T-helper 22 cell (primary cell): ENCODE data around the gene DNMBP.
"Not testable (repeated sequence)": the region's sequence is repeated elsewhere in the genome, so short reads cannot be mapped to it uniquely, and the experiment has no call there.

Experiments
- DNase-seq: peaks from one replicate; pipeline ENCODE4 v3.0.0-alpha.2; 2020; ENCODE audit warnings: low read depth

The DNMBP gene

DNA sequence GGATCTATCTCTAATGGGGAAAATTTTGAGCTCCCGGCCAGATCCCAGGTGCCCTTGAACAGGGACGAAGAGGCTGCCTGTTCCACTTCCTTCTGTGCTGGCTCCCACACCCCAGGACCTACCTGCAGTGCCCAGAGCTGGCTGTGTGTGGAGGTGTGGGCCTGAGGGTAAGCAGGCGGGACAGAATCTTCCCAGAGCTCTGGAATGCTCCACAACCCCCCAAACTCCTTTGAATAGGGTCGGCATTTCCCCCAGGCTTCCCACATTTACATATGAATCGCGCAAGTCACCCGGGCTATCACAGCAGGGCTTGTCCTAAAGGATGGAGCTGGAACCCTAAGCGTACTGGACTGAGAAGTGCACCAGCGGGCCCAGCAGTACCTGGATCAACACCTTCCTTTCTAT is 95.9 kb downstream of the DNMBP start:
- DNase-seq, result no peak

DNA sequence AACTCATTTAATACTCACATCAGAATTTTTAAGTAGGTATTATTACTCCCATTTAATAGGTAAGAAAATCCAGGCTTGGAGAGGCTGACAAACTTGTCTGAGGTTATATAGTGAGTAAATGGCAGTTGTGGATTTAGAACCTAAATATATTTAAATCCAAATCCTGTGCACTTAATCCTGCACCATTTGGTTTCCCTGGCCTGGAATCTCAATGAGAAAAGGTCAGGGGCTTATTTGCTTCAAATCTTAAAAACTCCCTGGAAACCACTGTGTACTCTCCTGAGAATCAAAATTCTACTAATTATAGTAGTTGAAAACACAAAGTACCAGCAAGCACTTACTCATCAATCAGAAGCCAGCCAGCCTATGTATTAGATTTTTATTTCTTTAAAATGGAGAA is 97.7 kb downstream of the DNMBP start:
- DNase-seq, result no peak

DNA sequence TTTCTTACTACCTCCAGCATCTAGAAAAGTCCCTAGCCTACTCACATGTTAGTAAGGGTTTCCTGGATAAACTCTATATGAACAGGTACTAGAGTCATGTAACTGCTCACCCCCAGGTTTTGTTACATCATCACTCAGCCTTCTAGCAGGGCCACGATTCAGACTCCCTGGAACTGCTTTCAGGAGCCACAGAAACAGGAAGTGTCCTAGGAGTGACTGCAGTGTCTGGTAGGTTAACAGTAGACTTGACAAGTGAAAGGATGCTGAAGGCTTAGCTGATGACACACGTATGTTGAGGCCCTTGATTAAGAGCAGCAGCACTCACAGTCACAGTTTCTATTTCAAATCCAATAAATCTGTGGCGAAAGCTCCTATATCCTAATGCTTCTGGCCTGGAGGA is 101.2 kb downstream of the DNMBP start:
- DNase-seq, result no peak

DNA sequence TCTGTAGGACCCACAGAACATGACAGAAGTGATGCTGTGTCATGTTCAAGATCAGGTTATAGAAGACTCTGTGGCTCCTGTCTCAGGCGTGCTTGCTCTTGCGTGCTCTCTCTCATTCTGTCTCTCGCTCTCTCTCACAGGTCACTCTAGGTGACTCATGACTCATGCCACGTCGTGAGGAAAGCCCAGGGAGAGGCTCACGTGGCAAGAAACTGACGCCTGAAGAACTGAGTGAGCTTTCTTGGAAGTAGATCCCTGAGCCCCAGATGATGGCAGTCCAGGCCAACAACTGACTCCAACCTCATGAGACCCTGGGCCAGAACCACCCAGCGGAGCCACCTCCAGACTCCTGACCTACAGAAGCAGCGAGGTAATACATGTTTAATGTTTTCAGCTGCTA is 103.3 kb downstream of the DNMBP start:
- DNase-seq, result no peak

DNA sequence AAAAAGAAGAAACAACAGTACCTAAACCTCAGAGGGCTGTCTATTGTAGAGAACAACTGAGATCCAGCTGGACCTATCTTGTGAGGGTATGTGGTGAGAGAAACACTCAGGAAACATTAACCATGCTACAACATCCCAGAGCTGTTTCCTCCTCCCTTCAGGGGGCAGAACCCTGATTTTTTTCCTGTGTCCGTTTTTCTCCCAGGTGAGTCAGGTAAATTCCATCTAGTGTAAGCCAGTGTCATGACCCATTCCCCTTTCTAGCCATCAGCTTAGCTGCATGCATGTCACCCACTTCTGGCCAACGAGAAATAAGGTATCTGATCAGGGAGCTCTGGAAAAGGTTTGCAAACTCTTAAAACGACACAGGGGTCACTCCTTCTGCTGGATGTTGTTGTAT is 103.8 kb downstream of the DNMBP start:
- DNase-seq, result no peak

DNA sequence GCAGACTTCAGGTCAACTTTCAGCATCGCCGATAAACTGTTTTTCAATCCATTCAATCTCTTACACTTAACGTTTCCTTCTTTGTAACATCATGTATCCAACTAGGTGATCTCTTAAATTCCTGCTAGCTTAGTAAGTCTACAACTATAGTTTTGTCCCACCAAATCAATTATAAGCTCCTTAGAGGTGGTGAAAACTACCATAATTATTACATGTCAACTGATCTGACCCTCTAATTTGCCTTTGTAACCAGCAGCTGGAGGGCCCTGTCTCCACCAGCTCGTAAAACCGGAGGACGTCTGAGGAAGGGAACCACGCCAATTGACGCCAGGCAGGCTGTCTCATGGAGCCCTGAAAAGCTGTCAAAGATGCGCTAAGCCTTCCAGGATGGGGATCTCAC is 113.9 kb downstream of the DNMBP start:
- DNase-seq, result no peak

DNA sequence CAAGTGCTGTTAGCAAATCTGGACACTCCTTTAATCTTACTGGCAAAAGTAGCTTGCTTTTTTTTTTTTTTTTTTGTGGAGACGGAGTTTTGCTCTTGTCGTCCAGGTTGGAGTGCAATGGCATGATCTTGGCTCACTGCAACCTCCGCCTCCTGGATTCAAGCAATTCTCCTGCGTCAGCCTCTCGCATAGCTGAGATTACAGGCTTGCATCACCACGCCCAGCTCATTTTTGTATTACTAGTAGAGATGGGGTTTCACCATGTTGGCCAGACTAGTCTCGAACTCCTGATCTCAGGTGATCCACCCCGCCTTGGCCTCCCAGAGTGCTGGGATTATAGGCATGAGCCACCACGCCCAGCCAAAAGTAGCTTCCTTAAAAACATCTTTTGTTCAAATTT is 114.7 kb downstream of the DNMBP start:
- DNase-seq, result not testable (repeated sequence)

DNA sequence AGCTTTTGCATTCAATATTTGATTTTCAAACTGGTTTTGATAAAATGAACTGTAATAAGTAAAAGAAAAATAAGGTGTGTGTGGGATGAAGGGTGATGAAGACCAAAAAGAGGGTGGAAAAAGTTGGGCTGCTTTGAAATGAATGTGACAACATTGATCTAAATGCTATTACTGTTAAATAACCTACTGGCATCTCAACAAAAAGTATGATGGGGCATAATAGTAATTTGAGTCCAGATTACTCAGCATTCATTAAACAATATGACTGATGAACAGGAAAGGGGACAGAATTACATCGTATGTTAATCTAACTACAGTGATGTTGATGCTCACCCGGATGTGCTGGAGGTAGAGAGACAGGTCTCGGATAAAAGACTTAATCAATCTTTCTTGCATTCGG is 115.1 kb downstream of the DNMBP start:
- DNase-seq, result no peak

DNA sequence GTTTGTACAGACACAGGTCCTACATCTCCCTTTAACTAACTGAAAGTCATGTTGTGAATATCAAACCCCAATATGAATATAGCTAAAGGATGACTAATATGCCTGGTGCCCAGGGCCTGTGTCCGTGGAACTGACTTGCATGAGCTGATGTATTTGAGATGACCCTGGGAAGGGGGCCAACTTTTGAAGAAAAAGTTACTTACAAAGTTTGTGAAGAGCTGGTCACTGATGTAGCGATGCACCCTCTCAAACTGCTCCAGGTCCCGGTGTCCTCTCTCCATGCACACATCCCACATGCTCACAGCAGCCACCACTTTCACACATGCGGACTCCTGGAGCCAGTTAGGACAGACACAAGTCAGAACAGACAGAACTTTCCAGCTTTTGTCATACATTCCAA is 121.1 kb downstream of the DNMBP start:
- DNase-seq, result no peak

DNA sequence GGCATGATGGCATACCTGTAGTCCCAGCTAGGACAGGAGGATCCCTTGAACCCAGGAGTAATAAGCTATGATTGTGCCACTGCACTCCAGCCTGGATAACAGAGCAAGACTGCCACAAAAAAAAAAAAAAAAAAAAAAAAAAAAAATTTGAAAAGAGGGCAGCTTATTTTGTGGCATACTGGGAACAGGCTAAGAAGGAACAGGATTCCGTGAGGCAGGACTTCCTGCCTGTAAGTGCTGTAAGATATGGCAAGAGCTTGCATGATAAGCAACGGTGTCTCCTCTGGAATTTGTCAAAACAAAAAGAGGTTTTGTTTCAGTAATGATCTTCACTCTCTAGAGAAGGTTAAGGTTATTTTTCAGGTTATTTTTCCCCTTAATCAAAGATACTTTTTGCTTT is 126.2 kb downstream of the DNMBP start:
- DNase-seq, result no peak

DNA sequence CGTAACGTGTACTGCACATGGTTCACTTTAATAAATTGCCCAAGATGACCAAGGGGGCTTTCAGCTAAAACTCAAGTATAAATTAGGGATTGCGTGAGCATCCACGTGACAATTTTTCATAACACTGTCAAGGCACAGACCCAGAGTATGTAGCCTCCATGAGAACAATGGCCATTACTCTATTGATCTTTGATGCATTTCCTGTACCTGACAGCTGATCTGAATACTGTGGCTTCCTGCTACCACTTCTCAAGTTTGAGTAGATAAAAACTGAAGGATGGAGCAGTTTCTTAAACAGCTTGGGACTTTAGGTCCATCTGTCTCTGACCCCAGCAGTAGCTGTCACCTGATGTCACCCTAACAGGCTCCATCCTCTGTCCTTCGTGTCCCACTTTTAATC is 128.4 kb downstream of the DNMBP start:
- DNase-seq, result no peak

DNA sequence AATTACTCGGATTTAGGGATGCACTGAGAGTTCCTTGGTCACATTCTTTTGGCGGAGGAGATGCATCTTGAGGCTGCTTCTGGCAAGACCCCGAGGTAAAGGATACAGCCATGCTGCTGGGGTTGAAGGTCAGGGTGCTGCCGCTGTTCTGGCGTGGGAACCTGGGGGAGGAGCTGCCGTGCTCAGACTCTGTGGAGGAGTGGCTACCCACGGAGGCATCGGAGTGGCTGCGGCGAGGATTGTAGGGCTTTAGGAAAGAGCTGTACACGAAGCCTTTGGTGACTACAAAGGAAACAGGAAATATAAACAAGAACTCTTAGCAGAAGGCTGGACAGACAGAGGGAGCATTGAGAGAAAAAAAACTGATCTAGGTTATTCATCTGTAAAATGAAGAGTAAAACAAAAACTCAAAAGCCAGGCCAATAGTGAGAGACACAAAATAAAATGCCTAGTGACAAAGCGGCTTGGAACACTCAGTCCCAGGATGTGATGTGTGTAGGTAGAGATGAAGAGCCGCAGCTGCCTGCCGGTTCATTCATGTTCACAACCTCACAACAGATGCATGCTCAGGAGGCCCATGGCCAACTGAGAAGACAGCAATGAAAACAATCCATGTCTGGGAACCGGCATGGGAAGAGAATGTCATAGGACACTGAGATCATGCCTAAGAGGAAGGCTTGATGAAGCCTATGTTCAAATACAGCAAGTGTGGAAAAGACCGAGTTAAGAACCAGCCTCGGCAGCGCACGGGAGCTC is 129.5 kb downstream of the DNMBP start:
- no peak for DNase-seq

DNA sequence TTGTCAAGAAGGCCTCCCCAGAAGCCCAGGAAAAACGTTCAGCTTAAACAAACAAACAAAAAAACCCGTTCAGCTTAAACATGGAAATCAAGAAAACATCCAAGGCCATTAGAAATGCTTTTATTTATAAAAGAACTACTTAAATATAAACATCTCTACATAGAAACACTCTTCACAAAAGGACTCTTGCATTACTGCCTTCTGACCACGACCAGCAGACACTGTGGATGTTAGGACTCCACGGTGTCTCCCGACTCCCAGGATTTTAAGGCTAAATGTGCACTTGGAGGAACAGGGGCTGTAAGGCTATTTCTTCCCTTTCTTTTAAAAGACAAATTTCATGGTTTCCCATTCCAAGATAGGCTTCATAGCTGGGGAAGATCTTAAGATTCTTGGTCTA is 134.3 kb downstream of the DNMBP start:
- DNase-seq, result no peak

DNA sequence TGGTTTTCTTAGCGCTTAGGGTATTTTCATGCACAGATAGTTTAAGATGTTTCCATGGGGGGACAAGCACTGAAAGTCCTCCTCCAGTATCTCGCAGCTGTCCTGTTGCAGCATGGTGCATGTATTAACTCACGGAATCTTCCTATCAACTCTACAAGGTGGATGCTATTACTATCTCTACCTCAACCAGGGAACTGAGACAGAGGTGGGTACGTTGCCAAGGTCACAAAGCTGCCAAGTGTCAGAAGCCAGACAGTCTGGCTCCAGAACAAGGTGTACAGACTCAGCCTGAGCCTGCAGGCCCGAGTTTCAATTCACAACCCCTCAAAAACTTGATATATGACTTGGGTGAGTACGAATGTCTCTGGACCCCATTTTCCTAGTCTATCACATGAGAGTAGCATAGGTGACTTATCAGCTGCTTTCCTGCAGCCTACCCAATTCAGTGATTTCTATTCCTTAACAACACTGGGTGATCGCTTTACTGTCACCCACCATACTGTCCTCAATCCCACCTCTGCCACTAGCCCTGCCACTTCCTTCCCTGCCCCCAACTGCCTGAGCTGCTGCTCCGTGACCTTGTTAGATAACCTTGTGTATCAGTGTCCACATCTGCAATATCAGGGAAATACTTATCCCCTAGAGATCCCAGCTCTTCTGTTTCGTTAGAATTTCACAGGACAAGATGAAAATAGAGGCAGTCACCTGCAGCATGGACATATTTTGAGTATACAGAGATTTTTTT is 135.2 kb downstream of the DNMBP start:
- DNase-seq, result no peak

DNA sequence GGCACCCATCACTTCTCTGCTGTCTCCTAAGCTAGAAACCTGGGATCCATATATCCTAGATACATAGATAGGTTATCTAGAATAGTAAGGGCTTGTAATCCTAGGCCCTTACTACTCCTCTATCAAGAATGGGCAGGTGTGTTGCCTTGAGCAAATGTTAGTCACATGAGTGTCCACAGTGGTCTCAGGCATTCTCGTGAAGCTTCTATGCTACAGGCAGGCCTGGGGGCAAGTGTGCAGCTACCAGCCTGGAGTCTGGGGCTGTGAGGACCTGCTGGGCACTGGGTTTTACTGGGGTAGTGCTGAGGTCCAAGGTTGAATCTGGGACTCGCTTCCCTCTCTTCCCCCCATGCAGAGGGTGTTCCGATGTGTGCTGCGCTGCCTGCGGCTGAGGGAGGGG is 135.9 kb downstream of the DNMBP start:
- DNase-seq, result no peak

DNA sequence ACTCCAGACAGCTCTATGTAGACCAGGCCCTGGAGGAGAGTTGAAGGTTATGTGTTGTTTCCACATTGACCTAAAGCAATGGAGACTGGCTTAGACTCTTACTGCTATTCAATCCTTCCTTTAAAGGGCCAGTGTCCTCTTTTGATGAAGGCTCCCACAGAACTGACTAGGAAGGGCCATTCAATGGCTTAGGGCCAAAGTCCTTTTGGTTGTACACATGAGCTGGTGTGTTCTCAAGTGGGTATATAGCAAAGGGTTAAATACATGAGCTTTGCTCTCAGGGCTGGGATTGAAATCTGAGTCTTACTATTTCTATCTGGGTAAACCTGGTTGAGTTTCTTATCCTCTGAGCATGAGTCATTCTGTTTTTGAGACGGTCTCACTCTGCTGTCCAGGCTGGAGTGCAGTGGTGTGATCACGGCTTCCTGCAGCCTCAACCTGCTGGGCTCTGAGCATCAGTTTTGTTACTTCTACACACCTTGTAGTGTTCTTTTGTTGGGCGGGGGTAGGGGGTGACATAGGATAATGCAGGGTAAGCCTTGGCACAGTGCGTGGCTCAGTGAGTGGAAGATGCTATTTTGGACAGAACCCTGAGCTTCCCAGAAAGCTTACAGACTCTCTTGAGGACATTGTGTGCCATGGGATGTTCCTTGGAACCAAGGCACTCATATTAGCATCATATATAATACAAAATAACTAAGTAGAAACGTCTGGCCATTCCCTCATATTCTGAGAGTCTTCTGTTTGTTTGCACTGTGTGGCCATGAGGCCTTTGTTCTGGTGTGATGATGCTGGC is 137.2 kb downstream of the DNMBP start:
- no peak for DNase-seq

DNA sequence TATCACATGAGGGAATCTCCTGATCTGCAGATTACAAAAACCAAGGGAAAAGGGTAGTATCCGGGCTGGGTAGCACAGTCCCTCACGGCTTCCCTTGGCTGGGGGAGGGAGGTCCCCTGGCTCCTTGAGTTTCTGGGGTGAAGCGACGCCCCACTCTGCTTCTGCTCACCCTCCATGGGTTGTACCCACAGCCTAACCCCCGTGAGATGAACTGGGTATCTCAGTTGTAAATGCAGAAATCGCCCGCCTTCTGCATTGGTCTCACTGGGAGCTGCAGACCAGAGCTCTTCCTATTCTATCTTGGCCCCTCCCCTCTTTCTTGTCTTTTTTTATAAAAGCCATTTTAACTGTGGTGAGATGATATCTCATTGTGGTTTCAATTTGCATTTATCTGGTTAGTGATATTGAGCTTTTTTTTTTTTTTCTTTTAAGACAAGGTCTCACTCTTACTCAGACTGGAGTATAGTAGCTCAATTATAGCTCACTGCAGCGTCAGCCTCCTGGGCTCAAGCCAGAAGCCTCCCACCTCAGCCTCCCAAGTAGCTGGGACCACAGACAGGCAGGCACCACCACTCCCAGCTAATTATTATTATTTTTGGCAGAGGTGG is 139.5 kb downstream of the DNMBP start:
- DNase-seq, result peak; percentile 23

DNA sequence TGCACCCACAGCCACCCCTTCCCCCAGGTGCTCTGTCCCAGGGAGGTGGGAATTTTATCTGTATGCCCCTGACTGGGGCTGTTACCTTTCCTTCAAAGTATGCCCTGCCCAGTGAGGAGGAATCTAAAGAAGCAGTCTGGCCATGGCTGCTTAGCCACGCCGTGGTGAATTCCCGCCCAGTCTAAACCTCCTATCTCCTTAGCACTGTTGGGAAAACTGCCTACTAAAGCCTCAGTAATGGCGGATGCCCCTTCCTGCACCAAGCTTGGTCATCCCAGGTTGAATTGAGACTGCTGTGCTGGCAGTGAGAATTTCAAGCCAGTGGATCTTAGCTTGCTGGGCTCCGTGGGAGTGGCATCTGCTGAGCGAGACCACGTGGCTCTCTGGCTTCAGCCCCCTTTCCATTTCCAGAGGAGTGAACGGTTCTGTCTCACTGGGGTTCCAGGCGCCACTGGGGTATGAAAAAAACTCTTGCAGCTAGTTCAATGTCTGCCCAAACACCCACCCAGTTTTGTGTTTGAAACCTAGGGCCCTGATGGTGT is 140.1 kb downstream of the DNMBP start:
- no peak for DNase-seq

DNA sequence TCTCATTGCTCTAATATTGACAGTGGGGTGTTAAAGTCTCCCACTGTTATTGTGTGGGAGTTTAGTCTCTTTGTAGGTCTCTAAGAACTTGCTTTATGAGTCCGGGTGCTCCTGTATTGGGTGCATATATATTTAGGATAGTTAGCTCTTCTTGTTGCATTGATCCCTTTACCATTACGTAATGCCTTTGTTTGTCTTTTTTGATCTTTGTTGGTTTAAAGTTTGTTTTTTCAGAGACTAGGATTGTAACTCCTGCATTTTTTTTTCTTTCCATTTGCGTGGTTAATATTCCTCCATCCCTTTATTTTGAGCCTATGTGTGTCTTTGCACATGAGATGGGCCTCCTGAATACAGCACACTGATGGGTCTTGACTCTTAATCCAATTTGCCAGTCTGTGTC is 142.5 kb downstream of the DNMBP start:
- DNase-seq, result not testable (repeated sequence)

DNA sequence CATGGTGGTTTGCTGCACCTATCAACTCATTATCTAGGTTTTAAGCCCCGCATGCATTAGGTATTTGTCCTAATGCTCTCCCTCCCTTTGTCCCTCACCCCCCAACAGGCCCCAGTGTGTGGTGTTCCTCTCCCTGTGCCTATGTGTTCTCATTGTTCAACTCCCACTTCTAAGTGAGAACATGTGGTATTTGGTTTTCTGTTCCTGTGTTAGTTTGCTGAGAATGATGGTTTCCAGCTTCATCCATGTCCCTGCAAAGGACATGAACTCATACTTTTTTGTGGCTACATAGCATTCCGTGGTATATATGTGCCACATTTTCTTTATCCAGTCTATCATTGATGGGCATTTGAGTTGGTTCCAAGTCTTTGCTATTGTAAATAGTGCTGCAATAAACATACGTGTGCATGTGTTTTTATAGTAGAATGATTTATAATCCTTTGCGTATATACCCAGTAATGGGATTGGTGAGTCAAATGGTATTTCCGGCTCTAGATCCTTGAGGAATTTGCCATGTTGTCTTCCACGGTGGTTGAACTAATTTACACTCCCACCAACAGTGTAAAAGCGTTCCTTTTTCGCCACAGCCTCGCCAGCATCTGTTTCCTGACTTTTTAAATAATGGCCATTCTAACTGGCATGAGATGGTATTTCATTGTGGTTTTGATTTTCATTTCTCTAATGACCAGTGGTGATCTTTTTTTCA is 146.1 kb downstream of the DNMBP start:
- DNase-seq, result not testable (repeated sequence)

DNA sequence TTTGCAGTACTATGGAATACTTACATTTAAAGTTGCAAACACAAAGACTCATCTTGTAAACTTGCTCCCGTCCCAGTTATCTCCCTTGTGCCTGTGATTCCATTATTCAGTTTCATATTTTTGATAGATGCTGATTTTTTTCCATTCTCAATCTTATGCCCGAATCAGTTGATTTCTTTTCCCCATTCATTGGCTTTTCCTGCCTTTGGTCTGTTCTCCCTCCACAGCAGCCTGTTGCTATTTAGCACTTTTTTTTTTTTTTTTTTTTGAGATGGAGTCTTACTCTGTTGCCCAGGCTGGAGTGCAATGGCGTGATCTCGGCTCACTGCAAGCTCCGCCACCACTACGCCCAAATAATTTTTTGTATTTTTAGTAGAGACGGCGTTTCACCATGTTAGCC is 149.3 kb downstream of the DNMBP start:
- no peak for DNase-seq

DNA sequence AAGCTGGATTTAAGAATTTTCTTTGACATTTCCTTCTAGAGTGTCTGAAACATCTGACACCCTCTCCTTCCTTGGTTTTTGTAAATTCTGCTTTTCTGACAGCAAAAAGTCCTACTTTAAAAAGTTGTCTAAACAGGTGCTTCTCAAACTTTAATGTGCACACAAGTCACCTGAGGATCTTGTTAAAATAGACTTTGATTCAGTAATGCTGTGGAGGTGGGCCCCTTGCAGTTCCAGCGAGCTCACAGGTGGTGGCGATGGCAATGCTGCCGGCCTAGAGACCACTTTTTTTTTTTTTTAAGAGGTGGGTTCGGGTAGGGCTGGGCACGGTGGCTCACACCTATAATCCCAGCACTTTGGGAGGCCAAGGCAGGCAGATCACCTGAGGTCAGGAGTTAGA is 150.2 kb downstream of the DNMBP start:
- no peak for DNase-seq
